Stimulated activated CD8-positive, alpha-beta memory T cell treated with anti-CD3 and anti-CD28 coated beads, Interleukin-4, amount 100 ng/mL, for 24 hours (primary cell): ENCODE results near the gene TRIM54.
"Not testable (repeated sequence)": the region's sequence is repeated elsewhere in the genome, so short reads cannot be mapped to it uniquely, and the experiment has no call there.

Source experiments
- DNase-seq: peaks from one replicate; pipeline ENCODE4 v3.0.0-alpha.2; 2020; ENCODE audit warnings: low read depth

TRIM54 gene

GRCh38 chr2:27313882-27314645 lies 31.8 kb downstream of the TRIM54 start:
- DNase-seq = no peak

GRCh38 chr2:27314709-27315108 lies 32.5 kb downstream of the TRIM54 start:
- no peak for DNase-seq

- DNase-seq = no peak
Observed at GRCh38 chr2:27315122-27315521, 32.9 kb downstream of the TRIM54 start.

- DNase-seq = no peak
Observed at GRCh38 chr2:27316655-27317412, 34.6 kb downstream of the TRIM54 start.

- not testable (repeated sequence) for DNase-seq
Observed at GRCh38 chr2:27319839-27320238, 37.6 kb downstream of the TRIM54 start.

- DNase-seq = no peak
Observed at GRCh38 chr2:27320958-27321543, 38.8 kb downstream of the TRIM54 start.

GRCh38 chr2:27322301-27322765 lies 40.1 kb downstream of the TRIM54 start:
- no peak for DNase-seq

GRCh38 chr2:27322766-27323595 lies 40.8 kb downstream of the TRIM54 start, which contains the start of gene MPV17:
MPV17 (minus strand) TSS chr2:27323097; CDS start chr2:27322517, 580 bp downstream.
- DNase-seq = peak; percentile 84

- no peak for DNase-seq
Observed at GRCh38 chr2:27323596-27324285, 41.5 kb downstream of the TRIM54 start.

- no peak for DNase-seq
Observed at GRCh38 chr2:27324720-27325119, 42.5 kb downstream of the TRIM54 start.

- DNase-seq = no peak
Observed at GRCh38 chr2:27335311-27335710, 53.1 kb downstream of the TRIM54 start.

GRCh38 chr2:27336173-27336572 lies 53.9 kb downstream of the TRIM54 start:
- DNase-seq = no peak

GRCh38 chr2:27347641-27348040 lies 65.4 kb downstream of the TRIM54 start:
- no peak for DNase-seq

GRCh38 chr2:27350106-27350693 lies 68.0 kb downstream of the TRIM54 start:
- DNase-seq = no peak

- no peak for DNase-seq
Observed at GRCh38 chr2:27351802-27352598, 69.8 kb downstream of the TRIM54 start.

GRCh38 chr2:27353386-27353761 lies 71.1 kb downstream of the TRIM54 start:
- not testable (repeated sequence) for DNase-seq

GRCh38 chr2:27353762-27354596 lies 71.8 kb downstream of the TRIM54 start:
- DNase-seq = no peak

- no peak for DNase-seq
Observed at GRCh38 chr2:27354597-27354927, 72.3 kb downstream of the TRIM54 start.

GRCh38 chr2:27356056-27356381 lies 73.8 kb downstream of the TRIM54 start:
- no peak for DNase-seq
